NCI-H1417 (cell line): ENCODE measurements around the gene GNPTAB.
"Not testable (repeated sequence)": the region's sequence is repeated elsewhere in the genome, so short reads cannot be mapped to it uniquely, and the experiment has no call there.

Experiments
- DNase-seq, 3 experiments: peaks; one replicate each; lab custom pipeline; 2025; lab: John Stamatoyannopoulos, UW

GNPTAB gene

DNA sequence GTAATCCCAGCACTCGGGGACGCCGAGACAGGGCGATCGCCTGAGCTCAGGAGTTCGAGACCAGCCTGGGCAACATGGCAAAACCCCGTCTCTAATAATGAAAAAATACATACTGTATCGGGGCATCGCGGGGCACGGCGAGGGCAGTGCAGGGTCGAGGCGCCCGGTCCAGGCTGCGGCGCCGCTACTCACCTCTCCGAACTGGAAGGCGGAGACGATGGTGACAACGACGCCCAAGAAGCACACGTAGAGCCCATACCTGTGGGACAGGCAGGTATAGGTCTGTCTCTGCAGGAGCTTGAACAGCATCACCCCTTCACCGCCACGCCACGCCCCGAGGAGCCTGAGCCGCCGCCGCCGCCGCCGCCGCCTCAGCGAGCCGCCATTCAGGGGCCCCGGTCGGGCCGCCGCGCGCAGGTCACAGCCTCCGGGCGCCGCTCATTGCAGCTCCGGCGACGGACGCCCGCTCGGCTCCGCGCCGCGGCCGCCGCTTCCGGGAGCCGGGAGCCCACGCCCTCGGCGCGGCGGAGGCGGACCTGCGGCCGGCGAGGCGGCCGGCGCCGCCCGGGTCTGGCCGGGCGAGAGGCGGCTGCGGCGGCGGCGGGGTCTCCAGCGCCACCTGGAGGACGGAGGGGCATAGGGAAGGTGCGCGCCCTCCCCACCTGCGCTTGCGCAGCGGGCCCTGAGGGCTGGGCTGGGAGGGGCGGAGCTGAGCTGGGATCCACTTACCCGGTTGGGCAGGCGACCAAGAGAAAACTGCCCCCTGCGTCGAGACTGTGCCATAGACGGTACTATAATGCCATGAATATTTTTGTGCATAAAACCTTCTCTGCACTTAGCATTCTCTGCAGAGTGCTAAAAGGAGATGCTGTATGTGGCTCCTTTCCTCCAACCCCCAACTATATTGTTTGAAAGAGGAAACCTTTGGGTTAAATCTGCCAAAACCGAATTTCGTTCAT lies at the start of gene GNPTAB:
TSS of gene GNPTAB (minus strand) at position 593 of the 959 bp plus-strand sequence. CDS start at position 309, 284 bp downstream.
- peak; percentile 93 to 97 (median 97) for DNase-seq

GRCh38 chr12:101878243-101878821 lies 47.6 kb upstream of the GNPTAB start:
- DNase-seq = peak in 2 of 3 experiments; percentile 36 to 54

GRCh38 chr12:101877806-101878242 lies 47.1 kb upstream of the GNPTAB start:
- DNase-seq = peak in 1 of 3 experiments; percentile 54

DNA sequence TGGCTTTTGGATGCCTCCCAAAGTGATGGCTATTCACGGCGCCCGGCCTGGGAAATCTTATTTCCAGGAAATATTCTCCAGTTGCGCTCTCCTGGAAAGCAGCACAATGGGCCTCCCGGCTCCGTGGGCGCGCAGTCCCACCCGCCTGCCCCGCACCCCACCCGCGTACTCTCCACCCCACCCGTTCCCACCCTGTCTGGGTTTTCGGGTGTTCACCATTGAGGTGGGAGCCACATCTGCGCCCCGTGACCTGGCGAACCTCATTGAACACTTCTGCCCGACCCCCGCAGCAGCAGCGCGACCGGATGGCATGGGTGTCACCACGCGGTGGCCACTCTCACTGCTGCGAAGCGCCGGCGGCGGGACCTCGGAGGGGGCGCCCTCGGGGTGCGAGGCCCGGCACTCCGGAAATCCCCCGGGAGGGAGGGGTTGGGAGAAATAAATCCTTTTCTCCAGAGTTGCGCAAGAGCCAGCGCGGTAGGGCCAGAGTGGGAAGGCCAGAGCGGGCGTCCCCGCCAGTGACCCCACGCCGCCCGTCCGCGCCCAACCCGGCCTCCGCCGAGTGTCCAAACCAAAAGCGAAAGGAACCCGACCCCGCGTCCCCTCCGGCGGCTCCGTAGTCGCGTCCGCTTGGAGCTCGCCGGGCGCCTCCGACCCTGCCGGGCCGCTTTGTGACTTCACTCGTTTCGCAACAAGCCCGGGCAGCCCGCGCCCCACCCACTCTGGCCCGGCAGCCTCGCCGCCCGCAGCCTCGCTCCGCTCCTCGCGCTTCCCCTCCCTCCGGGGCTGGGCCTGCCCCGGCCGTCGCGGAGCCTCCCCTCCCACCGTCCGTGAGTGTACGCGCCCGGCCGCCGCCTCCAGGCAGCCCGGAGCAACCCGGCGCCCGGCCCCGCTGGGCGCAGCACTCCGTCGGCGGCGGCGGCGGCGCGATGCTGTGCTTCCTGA lies 46.4 kb upstream of the GNPTAB start, which contains the start of gene DRAM1:
TSS of gene DRAM1 (plus strand) at position 720 of the 945 bp plus-strand sequence. CDS start at position 930, 210 bp downstream.
- DNase-seq = peak; percentile 58 to 76 (median 75)

DNA sequence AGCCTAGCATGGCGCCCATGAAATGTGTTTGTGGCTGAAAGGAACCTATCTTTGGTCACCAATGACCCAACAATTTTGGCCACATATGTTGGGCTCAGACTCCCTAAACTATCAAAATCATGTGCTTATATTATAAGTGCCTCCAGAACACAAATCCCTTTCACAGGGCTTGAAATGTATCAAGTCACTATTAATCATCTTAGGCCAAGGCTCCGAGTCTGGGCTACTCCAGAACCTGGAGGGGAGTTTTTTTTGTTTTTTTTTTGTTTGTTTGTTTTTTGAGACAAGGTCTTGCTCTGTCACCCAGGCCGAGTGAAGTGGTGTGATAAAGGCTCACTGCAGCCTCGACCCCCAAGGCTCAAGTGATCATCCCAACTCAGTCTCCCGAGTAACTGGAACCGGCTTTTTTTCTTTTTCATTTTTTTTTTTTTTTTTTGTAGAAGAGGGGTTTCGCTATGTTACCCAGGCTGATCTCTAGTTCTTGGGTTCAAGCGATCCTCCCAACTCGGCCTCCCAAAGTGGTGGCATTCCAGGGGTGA lies 45.6 kb upstream of the GNPTAB start:
- no peak for DNase-seq

DNA sequence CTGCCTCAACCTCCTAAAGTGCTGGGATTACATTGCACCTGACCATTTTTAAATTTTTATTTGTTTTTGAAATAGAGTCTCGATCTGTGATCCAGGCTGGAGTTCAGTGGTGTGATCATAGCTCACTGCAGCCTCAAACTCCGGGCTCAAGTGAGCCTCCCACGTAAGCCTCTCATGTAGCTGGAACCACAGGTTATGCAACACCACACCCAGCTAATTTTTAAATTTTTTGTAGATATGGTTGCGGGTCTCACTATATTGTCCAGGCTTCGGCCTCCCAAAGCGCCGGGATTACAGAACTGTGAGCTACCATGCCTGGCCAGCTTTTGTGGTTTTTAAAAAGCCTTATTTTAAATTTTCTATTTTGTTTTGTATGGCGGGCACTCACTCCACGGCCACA lies 44.4 kb upstream of the GNPTAB start:
- DNase-seq = no peak

DNA sequence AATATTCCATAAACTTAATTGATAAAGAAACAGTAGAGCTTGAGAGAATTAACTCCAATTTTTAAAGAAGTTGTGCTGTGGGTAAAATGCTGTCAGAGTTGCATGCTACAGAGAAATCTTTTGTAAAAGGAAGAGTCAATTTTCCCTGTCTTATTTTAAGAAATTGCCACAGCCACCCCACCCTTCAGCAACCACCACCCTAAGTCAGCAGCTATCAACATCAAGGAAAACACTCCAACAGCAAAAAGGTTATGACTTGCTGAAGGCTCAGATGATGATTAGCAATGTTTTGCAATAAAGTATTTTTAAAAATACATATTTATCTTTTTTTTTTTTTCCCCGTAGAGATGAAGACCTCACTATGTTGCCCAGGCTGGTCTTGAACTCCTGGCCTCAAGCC lies 40.2 kb upstream of the GNPTAB start:
- no peak for DNase-seq

DNA sequence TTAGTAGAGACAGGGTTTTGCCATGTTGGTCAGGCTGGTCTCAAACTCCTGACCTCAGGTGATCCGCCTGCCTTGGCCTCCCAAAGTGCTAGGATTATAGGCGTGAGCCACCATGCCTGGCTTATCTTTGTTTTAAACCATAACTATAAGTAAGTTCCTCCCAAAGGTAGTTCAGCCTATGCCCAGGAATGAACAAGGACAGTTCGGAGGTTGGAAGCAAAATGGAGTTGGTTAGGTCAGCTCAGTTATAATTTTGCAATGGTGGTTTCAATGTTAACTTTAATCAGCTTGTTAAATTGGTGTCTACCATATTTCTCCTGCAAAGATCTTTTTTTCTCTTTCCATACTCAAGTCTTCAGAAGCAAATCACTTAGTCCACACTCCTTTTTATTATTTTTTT lies 36.9 kb upstream of the GNPTAB start:
- DNase-seq = not testable (repeated sequence)

- DNase-seq = no peak
Measured at GRCh38 chr12:101866615-101867373, 36.0 kb upstream of the GNPTAB start.

DNA sequence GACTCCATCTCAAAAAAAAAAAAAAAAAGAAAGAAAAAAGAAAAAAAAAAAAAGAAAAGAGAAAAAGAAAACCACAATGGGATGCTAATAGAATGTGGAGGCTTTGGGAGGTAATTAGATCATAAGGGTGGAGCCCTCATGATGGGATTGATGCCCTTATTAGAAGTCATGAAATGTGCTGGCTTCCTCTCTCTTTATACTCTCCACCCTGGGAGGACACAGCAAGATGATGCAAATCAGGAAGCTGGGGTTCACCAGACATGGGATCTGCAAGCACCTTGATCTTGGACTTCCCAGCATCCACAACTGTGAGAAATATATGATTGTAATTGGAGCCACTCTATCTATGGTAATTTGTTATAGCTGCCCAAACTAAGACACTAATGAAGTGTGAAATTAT lies 33.2 kb upstream of the GNPTAB start:
- DNase-seq = no peak

- no peak for DNase-seq
Measured at GRCh38 chr12:101862245-101862644, 31.5 kb upstream of the GNPTAB start.

DNA sequence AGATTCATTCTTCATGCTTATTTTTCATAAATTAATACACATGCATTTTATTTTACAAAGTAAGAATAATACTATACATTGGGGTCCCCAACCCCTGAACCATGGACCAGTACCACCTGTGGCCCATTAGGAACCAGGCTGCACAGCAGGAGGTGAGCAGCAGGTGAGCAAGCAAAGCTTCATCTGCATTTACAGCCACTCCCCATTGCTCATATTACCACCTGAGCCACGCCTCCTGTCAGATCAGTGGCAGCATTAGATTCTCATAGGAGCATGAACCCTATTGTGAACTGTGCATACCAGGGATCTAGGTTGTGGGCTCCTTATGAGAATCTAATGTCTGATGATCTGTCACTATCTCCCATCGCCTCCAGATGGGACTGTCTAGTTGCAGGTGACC lies 30.9 kb upstream of the GNPTAB start:
- not testable (repeated sequence) for DNase-seq

DNA sequence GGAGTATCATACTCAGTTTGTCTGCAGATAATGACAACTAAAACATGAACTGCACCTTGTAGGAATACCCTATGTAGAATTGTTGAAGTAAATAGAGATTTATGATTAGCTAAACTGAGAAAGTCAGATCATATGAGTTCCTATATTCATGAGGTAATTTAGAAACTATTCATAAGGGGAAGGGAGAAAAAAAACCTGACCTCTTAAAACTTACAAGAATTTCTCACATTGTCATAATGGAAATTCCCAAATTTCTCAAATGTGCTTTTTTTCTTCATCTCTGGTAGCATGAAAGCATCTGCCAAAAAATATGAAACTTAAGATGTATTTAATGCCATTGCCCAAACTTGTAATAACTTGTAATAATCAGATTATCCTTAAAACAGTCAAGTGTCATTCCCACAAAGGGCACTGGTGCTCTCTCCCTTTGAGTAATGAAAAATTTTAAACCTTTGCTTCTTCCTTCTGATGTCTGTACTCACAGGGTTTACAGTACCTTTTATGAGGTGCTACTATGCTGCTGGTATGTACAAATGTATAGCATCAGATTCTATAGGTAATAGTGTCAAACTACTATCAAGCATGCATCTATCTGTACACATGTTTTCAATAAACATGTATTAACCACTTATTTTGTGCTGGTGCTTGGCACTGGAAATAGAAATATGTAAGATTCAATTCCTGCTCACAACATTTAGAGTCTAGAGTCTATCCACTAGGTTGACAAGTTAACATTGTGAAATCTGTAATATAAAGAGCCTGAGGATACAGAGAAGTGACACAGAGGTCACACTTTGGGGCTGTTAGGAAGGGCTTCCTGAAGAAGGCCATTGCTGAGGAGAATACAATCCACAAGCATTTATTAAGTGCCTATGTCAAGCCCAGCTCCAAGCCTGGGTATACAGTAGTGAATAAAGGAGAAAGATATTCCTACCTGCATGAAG lies 29.2 kb upstream of the GNPTAB start:
- no peak for DNase-seq

DNA sequence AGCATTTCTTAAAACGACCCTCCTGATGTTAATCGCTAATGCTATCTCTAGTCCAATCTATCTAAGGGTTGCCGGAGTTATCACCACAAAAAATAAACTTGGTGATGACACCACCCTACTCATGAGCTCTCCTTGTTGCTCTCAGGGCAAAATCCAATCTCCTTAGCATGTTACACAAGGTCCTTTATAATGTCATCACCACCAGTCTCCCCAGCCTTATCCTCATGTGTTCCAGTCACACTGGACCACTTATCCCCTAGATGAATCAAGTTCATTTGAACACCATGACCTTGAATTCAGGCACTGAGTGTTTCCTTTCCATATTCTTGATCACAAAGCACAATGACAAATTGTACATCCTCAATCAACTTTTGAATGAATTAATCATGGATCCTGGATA lies 27.6 kb upstream of the GNPTAB start:
- DNase-seq = no peak

DNA sequence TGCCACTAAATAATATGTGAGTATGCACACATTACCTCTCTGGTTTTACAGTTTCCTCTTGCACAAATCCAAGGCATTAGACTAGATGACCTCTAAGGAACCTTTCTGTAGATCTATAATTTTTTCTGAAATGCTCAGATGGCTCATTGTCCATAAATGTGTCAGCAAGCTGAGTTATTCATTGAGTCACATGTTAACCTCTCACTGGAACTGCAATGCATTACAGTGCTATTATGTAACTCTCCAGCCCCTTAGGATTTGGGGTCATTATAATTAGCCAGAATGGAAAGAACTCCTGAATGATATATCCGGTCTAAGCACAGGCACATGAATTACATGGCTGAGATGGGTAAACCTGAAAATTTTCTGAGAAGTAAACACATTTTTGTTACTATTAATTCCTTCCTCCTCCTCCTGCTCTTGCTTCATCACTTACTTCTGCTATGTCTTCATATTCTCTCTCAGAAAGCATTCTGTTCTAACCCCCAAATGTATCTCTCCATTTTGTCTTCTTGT lies 26.3 kb upstream of the GNPTAB start:
- DNase-seq = no peak

- DNase-seq = not testable (repeated sequence)
Measured at GRCh38 chr12:101856614-101857013, 25.9 kb upstream of the GNPTAB start.

DNA sequence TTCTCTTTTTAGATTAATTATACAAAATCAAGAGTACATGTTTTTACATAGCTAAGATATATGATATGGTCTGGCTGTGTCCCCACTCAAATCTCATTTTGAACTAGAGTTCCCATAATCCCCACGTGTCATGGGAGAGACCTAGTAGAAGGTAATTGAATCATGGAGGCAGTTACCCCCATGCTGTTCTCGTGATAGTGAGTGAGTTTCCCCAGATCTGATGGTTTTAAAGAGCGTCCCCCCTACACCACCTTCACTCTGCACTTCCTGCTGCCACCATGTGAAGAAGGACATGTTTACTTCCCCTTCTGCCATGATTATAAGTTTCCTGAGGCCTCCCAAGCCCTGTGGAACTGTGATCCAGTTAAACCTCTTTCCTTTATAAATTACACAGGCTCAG lies 25.2 kb upstream of the GNPTAB start:
- no peak for DNase-seq

- no peak for DNase-seq
Measured at GRCh38 chr12:101855364-101855884, 24.7 kb upstream of the GNPTAB start.

- DNase-seq = no peak
Measured at GRCh38 chr12:101854747-101855146, 24.0 kb upstream of the GNPTAB start.
